Measurements from ENCODE around the gene GTF3C4. TPM values are rescaled to one million over a fixed set of nuclear protein-coding genes. Genes with fewer than 3 reads are reported as not detected.
A peak's percentile ranks its signal among the peaks of the same experiment; 100 is the strongest.

Gene GTF3C4
- polyA plus RNA-seq, 3 donors, result 0.99 to 2.7 (median 2.1) TPM

DNA sequence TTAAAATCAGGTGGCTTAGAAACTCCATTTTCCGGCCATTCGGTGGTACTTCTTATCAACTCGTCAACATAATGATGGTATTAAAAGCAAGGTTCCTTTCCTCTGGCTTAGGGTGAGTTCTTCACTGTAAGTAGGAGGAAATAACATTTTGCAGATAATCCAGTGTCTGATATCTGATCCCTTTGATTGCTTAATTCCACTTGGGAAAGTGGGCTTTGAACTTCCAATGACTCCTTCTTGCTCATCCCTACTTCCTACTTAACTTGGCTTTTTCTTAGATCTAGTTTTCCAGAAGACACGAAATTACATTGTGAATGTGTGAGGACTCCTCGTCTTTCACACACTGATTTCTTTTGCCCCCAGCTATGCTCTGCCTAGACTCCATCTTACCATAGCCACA lies 32.0 kb upstream of the GTF3C4 start:
- Histone ChIP-seq H4K20me1 (ENCODE audit: insufficient read depth, low read length) (no peaks in the 10 kb centered on the region), H3K27me3 (ENCODE audit: control insufficient read depth in 2 of 2, insufficient read depth in 2 of 2, low read length in 2 of 2) (no peaks in the 10 kb centered on the region), H3K9me3 (replicated peaks in 1 of 2; ENCODE audit: control insufficient read depth in 1 of 2, insufficient read depth in 1 of 2, low read length in 2 of 2) (no peaks in the 10 kb centered on the region), H2AFZ (ENCODE audit: insufficient read depth, low read depth, low read length, poor library complexity, severe bottlenecking) (no peak overlapping the region), H3K9ac (ENCODE audit: insufficient read depth, low read length, poor library complexity, severe bottlenecking) (no peak overlapping the region), H3K27ac (ENCODE audit: low read depth in 1 of 2, low read length in 2 of 2) (no peak overlapping the region), H3K4me3 (replicated peaks in 1 of 3; ENCODE audit: low read depth in 2 of 3, low read length in 3 of 3) (no peak overlapping the region), H3K4me1 (ENCODE audit: control insufficient read depth in 1 of 2, insufficient read depth in 2 of 2, low read length in 2 of 2) (no peaks in the 10 kb centered on the region), H3K36me3 (replicated peaks in 1 of 2; ENCODE audit: control insufficient read depth in 1 of 2, insufficient read depth in 2 of 2, low read length in 2 of 2) (peaks cover 22 to 63% of the 10 kb centered on the region in 2 donors), H3K4me2 (replicated peaks; ENCODE audit: extremely low read depth, low read length, poor library complexity, severe bottlenecking) (no peak overlapping the region), H3K79me2 (ENCODE audit: insufficient read depth, low read length) (no peaks in the 10 kb centered on the region)
- TF ChIP-seq, protein P1, sequence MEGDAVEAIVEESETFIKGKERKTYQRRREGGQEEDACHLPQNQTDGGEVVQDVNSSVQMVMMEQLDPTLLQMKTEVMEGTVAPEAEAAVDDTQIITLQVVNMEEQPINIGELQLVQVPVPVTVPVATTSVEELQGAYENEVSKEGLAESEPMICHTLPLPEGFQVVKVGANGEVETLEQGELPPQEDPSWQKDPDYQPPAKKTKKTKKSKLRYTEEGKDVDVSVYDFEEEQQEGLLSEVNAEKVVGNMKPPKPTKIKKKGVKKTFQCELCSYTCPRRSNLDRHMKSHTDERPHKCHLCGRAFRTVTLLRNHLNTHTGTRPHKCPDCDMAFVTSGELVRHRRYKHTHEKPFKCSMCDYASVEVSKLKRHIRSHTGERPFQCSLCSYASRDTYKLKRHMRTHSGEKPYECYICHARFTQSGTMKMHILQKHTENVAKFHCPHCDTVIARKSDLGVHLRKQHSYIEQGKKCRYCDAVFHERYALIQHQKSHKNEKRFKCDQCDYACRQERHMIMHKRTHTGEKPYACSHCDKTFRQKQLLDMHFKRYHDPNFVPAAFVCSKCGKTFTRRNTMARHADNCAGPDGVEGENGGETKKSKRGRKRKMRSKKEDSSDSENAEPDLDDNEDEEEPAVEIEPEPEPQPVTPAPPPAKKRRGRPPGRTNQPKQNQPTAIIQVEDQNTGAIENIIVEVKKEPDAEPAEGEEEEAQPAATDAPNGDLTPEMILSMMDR (IDR thresholded peaks at IDR 0.05), result no peak
- Mint-ChIP-seq H3K36me3 (peaks cover 37 to 48% of the 10 kb centered on the region in 2 donors), H3K4me3 (no peak overlapping the region), H3K9me3 (no peaks in the 10 kb centered on the region), H3K27me3 (ENCODE audit: low read depth in 3 of 3) (peaks cover 0 to 2% (median 2%) of the 10 kb centered on the region in 3 donors), H3K4me1 (no peaks in the 10 kb centered on the region), H3K27ac (peak overlapping the region in 1 of 7 donors; percentile 9)
- intact Hi-C loops (cut with micrococcal nuclease), result no loop called here
- no peak for DNase-seq
- 90% methylated on average over 2 of the region's 5 CpGs for WGBS (ENCODE audit: insufficient coverage)

DNA sequence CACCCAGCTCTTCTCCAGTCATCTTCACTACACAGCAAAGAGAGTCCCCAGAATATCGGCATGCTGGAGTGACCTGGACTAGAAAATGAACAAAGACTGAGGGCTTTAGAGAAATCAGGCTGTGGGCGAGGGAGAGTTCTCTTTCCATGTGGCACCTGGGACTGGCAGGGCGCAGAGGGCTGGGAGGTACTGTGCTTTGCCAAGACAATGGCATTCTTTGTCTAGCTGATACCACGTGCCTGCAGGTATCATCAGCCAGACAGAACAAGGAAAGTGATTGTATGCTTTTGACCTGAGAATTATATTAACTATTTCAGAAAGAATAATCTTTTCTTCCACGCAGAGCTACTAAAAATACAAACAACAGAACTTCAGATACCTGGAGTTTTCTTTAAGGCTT lies 30.9 kb upstream of the GTF3C4 start:
- Mint-ChIP-seq H3K4me1 (no peaks in the 10 kb centered on the region), H3K36me3 (peaks cover 39 to 57% of the 10 kb centered on the region in 2 donors), H3K27me3 (ENCODE audit: low read depth in 3 of 3) (peaks cover 0 to 2% (median 2%) of the 10 kb centered on the region in 3 donors), H3K27ac (peak overlapping the region in 1 of 7 donors; percentile 17), H3K9me3 (no peaks in the 10 kb centered on the region), H3K4me3 (no peak overlapping the region)
- Histone ChIP-seq H3K36me3 (replicated peaks in 1 of 2; ENCODE audit: control insufficient read depth in 1 of 2, insufficient read depth in 2 of 2, low read length in 2 of 2) (peaks cover 26 to 71% of the 10 kb centered on the region in 2 donors), H4K20me1 (ENCODE audit: insufficient read depth, low read length) (no peaks in the 10 kb centered on the region), H3K4me2 (replicated peaks; ENCODE audit: extremely low read depth, low read length, poor library complexity, severe bottlenecking) (no peak overlapping the region), H3K27me3 (ENCODE audit: control insufficient read depth in 2 of 2, insufficient read depth in 2 of 2, low read length in 2 of 2) (no peaks in the 10 kb centered on the region), H3K79me2 (ENCODE audit: insufficient read depth, low read length) (no peaks in the 10 kb centered on the region), H3K9me3 (replicated peaks in 1 of 2; ENCODE audit: control insufficient read depth in 1 of 2, insufficient read depth in 1 of 2, low read length in 2 of 2) (no peaks in the 10 kb centered on the region), H2AFZ (ENCODE audit: insufficient read depth, low read depth, low read length, poor library complexity, severe bottlenecking) (no peak overlapping the region), H3K4me1 (ENCODE audit: control insufficient read depth in 1 of 2, insufficient read depth in 2 of 2, low read length in 2 of 2) (no peaks in the 10 kb centered on the region), H3K4me3 (replicated peaks in 1 of 3; ENCODE audit: low read depth in 2 of 3, low read length in 3 of 3) (no peak overlapping the region), H3K9ac (ENCODE audit: insufficient read depth, low read length, poor library complexity, severe bottlenecking) (no peak overlapping the region), H3K27ac (ENCODE audit: low read depth in 1 of 2, low read length in 2 of 2) (no peak overlapping the region)
- intact Hi-C loops (cut with micrococcal nuclease), result no loop called here
- TF ChIP-seq, protein P1 (IDR thresholded peaks at IDR 0.05), result no peak
- DNase-seq, result no peak
- WGBS (ENCODE audit: insufficient coverage), result 100% methylated on average over 1 of the region's 5 CpGs

Data from CD14-positive monocyte (primary cell).